ENCODE measurements around the gene TRAK1. TPM values are rescaled to one million over a fixed set of nuclear protein-coding genes. Genes with fewer than 3 reads are reported as not detected.

The TRAK1 gene
- total and polyA plus RNA-seq, 2 experiments from 2014 or later: 28.6 to 74.5 TPM

GRCh38 chr3:42110631-42111030 is 19.5 kb downstream of the TRAK1 start:
- Histone ChIP-seq H3K4me1 (ENCODE audit: low read depth) (no peaks in the 10 kb centered on the region), H3K27ac (no peak overlapping the region), H3K27me3 (no peaks in the 10 kb centered on the region), H3K4me3 (no peak overlapping the region), H3K36me3 (no peaks in the 10 kb centered on the region), H3K9me3 (ENCODE audit: low read depth) (no peaks in the 10 kb centered on the region)
- no peak for TF ChIP-seq CTCF (IDR thresholded peaks at IDR 0.05; ENCODE audit: low read depth, low read length)
- DNase-seq (ENCODE audit: low read depth in 1 of 2, low spot score in 1 of 2): no peak

GRCh38 chr3:42114130-42114725 is 23.1 kb downstream of the TRAK1 start:
- no peak for DNase-seq (ENCODE audit: low read depth in 1 of 2, low spot score in 1 of 2)
- TF ChIP-seq CTCF (IDR thresholded peaks at IDR 0.05; ENCODE audit: low read depth, low read length): no peak
- no peaks in the 10 kb centered on the region for H3K4me1 ChIP-seq (ENCODE audit: low read depth)
- no peak overlapping the region for H3K4me3 ChIP-seq
- no peaks in the 10 kb centered on the region for H3K9me3 ChIP-seq (ENCODE audit: low read depth)
- H3K27me3 ChIP-seq: no peaks in the 10 kb centered on the region
- H3K27ac ChIP-seq: no peak overlapping the region
- no peaks in the 10 kb centered on the region for H3K36me3 ChIP-seq

GRCh38 chr3:42115215-42115614 is 24.1 kb downstream of the TRAK1 start:
- Histone ChIP-seq H3K27ac (no peak overlapping the region), H3K9me3 (ENCODE audit: low read depth) (no peaks in the 10 kb centered on the region)

GRCh38 chr3:42115946-42116345 is 24.8 kb downstream of the TRAK1 start:
- TF ChIP-seq CTCF (IDR thresholded peaks at IDR 0.05; ENCODE audit: low read depth, low read length): no peak
- no peak overlapping the region for H3K4me3 ChIP-seq
- H3K27ac ChIP-seq: no peak overlapping the region
- no peaks in the 10 kb centered on the region for H3K9me3 ChIP-seq (ENCODE audit: low read depth)
- no peaks in the 10 kb centered on the region for H3K27me3 ChIP-seq
- H3K36me3 ChIP-seq: no peaks in the 10 kb centered on the region
- no peak for DNase-seq (ENCODE audit: low read depth in 1 of 2, low spot score in 1 of 2)
- no peaks in the 10 kb centered on the region for H3K4me1 ChIP-seq (ENCODE audit: low read depth)

More at GRCh38 chr3:42115215-42115614, 24.1 kb downstream of the TRAK1 start:
- Histone ChIP-seq H3K27me3 (no peaks in the 10 kb centered on the region), H3K4me3 (no peak overlapping the region), H3K4me1 (ENCODE audit: low read depth) (no peaks in the 10 kb centered on the region), H3K36me3 (no peaks in the 10 kb centered on the region)
- DNase-seq (ENCODE audit: low read depth in 1 of 2, low spot score in 1 of 2): no peak
- TF ChIP-seq CTCF (IDR thresholded peaks at IDR 0.05; ENCODE audit: low read depth, low read length): no peak

- DNase-seq (ENCODE audit: low read depth in 1 of 2, low spot score in 1 of 2): no peak
- Histone ChIP-seq H3K36me3 (no peaks in the 10 kb centered on the region), H3K4me1 (ENCODE audit: low read depth) (no peaks in the 10 kb centered on the region), H3K9me3 (ENCODE audit: low read depth) (no peaks in the 10 kb centered on the region), H3K4me3 (no peak overlapping the region), H3K27ac (no peak overlapping the region), H3K27me3 (no peaks in the 10 kb centered on the region)
- no peak for TF ChIP-seq CTCF (IDR thresholded peaks at IDR 0.05; ENCODE audit: low read depth, low read length)
These were observed 25.3 kb downstream of the TRAK1 start for GRCh38 chr3:42116466-42116865.
